SK-N-SH treated with all-trans-retinoic acid at 6 μM for 48 hours (cell line): ENCODE data around the gene PDCD4.

Experiments
- ATAC-seq: fragments of 200-7000 bp; cut with Tn5 transposase; 3 replicates; pipeline ENCODE4 v1.9.1; 2020; ENCODE audit warnings: mild to moderate bottlenecking, moderate library complexity
- ARNTL ChIP-seq: fragments of 450-650 bp; formaldehyde crosslinking; IDR thresholded peaks from 2 replicates; pipeline ENCODE4 v1.5.0; 2020; ENCODE audit warnings: low read depth, mild to moderate bottlenecking, moderate library complexity, borderline replicate concordance
- BACH2 ChIP-seq: fragments of 250-450 bp; sonication (Bioruptor Pico); IDR thresholded peaks from 2 replicates; pipeline ENCODE4 v1.9.0; 2021; ENCODE audit warnings: mild to moderate bottlenecking, borderline replicate concordance
- GLIS3 ChIP-seq: fragments of 250-450 bp; sonication (Bioruptor Pico); IDR thresholded peaks from 2 replicates; pipeline ENCODE4 v1.5.0; 2020; ENCODE audit warnings: mild to moderate bottlenecking, moderate library complexity
- ISL1 ChIP-seq: fragments of 250-450 bp; sonication (Bioruptor Pico); IDR thresholded peaks from 2 replicates; pipeline ENCODE4 v2.1.2; 2022; ENCODE audit warnings: mild to moderate bottlenecking, moderate library complexity
- OSR1 ChIP-seq: fragments of 250-450 bp; sonication (Bioruptor Pico); IDR thresholded peaks from 2 replicates; pipeline ENCODE4 v1.8.0; 2022; ENCODE audit warnings: moderate library complexity, mild to moderate bottlenecking, inconsistent platforms
- PPARA ChIP-seq: fragments of 250-450 bp; sonication (Bioruptor Pico); IDR thresholded peaks from 2 replicates; pipeline ENCODE4 v1.5.0; 2020; ENCODE audit warnings: mild to moderate bottlenecking, borderline replicate concordance
- RARB ChIP-seq: fragments of 250-450 bp; sonication (Bioruptor Pico); IDR thresholded peaks from 2 replicates; pipeline ENCODE4 v1.8.0; 2021; ENCODE audit warnings: mild to moderate bottlenecking, moderate library complexity
- SNAI2 ChIP-seq: fragments of 250-450 bp; sonication (Bioruptor Pico); IDR thresholded peaks from 2 replicates; pipeline ENCODE4 v1.5.0; 2020; ENCODE audit warnings: mild to moderate bottlenecking, moderate library complexity
- TCF4 ChIP-seq: fragments of 250-450 bp; sonication (Bioruptor Pico); IDR thresholded peaks from 2 replicates; pipeline ENCODE4 v1.8.0; 2021; ENCODE audit warnings: mild to moderate bottlenecking, moderate library complexity, borderline replicate concordance
- TOX ChIP-seq: fragments of 250-450 bp; sonication (Bioruptor Pico); IDR thresholded peaks from 2 replicates; pipeline ENCODE4 v1.8.0; 2021; ENCODE audit warnings: mild to moderate bottlenecking, moderate library complexity, borderline replicate concordance
- ZC3H10 ChIP-seq: fragments of 250-450 bp; sonication (Bioruptor Pico); IDR thresholded peaks from 2 replicates; pipeline ENCODE4 v1.5.1; 2021; ENCODE audit warnings: mild to moderate bottlenecking, moderate library complexity
- ZFP3 ChIP-seq: fragments of 250-450 bp; sonication (Bioruptor Pico); IDR thresholded peaks from 2 replicates; pipeline ENCODE4 v1.5.0; 2020; ENCODE audit warnings: mild to moderate bottlenecking, moderate library complexity
- ZFP30 ChIP-seq: fragments of 450-650 bp; formaldehyde crosslinking; IDR thresholded peaks from 2 replicates; pipeline ENCODE4 v1.5.0; 2022; ENCODE audit warnings: mild to moderate bottlenecking, moderate library complexity
- ZNF70 ChIP-seq: fragments of 450-650 bp; formaldehyde crosslinking; IDR thresholded peaks from 2 replicates; pipeline ENCODE4 v1.5.0; 2020; ENCODE audit warnings: mild to moderate bottlenecking, moderate library complexity
- ZNF8 ChIP-seq: fragments of 450-650 bp; formaldehyde crosslinking; IDR thresholded peaks from 2 replicates; pipeline ENCODE4 v1.5.0; 2020; ENCODE audit warnings: mild to moderate bottlenecking, moderate library complexity
- TF ChIP-seq, protein P1 (sequence below): fragments of 250-450 bp; sonication (Bioruptor Pico); IDR thresholded peaks from 2 replicates; pipeline ENCODE4 v1.5.1; 2020; ENCODE audit warnings: low read depth, mild to moderate bottlenecking, moderate library complexity
- TF ChIP-seq, protein P2 (sequence below): fragments of 250-450 bp; sonication (Bioruptor Pico); IDR thresholded peaks from 2 replicates; pipeline ENCODE4 v1.5.0; 2020; ENCODE audit warnings: mild to moderate bottlenecking, moderate library complexity
- TF ChIP-seq, protein P3 (sequence below): fragments of 250-450 bp; sonication (Bioruptor Pico); IDR thresholded peaks from 2 replicates; pipeline ENCODE4 v1.8.0; 2020; ENCODE audit warnings: mild to moderate bottlenecking, moderate library complexity, borderline replicate concordance
- TF ChIP-seq, protein P4 (sequence below): fragments of 250-450 bp; sonication (Bioruptor Pico); IDR thresholded peaks from 2 replicates; pipeline ENCODE4 v1.8.0; 2021; ENCODE audit warnings: low read depth, mild to moderate bottlenecking, moderate library complexity, borderline replicate concordance

Gene PDCD4

DNA sequence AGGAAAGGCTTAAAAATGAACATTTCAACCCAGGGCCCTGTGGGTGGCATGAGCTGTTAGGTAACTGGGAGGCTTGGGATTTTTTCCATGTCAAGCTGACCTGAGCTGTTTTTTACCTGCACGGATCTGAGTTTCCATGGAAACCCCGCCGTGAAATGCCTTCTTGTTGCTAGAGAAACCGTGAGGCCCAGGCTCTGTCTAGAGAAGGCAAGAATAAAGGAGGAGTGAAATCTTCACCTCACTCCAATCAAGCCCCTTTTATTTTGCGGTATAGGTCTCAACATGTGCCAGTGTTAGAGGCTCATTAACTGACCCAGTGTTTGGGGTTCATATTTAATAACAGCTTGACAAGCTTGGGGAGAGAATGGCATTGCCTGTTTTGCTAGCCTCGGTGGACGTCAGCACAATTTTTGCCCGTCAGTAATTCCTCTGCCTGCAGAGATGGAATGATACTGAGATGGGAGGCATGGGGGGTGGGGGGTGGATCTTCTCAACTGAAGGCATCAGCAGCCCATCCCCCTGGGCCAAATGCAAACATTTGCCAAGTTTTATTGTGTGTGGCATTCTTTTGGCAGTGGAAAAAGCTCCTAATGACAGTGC is 48.9 kb upstream of the PDCD4 start:
- peak; percentile 29 for ATAC-seq

DNA sequence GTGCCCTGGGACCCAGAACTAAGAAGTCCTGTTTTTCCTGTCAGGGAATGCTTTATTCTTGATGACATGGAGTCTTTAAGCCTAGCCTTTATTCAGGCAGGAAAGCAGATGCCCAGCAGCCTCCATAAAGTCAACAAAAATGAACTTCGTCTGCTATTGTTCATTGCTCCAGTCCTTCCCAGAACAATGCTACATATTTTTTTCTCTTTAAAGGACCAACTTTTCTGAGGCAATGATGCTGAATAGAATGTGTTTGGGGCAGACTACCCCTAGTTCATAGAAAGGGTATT is 47.6 kb upstream of the PDCD4 start:
- ATAC-seq, result no peak
- no peak for TF ChIP-seq TOX
- no peak for TF ChIP-seq GLIS3 (CRISPR knock-in tag)
- TF ChIP-seq RARB (CRISPR knock-in tag), result no peak
- TF ChIP-seq ZFP3 (CRISPR knock-in tag), result no peak
- TF ChIP-seq ISL1 (CRISPR knock-in tag), result no peak
- no peak for TF ChIP-seq PPARA
- TF ChIP-seq, protein P1, sequence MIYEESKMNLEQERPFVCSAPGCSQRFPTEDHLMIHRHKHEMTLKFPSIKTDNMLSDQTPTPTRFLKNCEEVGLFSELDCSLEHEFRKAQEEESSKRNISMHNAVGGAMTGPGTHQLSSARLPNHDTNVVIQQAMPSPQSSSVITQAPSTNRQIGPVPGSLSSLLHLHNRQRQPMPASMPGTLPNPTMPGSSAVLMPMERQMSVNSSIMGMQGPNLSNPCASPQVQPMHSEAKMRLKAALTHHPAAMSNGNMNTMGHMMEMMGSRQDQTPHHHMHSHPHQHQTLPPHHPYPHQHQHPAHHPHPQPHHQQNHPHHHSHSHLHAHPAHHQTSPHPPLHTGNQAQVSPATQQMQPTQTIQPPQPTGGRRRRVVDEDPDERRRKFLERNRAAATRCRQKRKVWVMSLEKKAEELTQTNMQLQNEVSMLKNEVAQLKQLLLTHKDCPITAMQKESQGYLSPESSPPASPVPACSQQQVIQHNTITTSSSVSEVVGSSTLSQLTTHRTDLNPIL (CRISPR knock-in tag), result no peak
- TF ChIP-seq, protein P2, sequence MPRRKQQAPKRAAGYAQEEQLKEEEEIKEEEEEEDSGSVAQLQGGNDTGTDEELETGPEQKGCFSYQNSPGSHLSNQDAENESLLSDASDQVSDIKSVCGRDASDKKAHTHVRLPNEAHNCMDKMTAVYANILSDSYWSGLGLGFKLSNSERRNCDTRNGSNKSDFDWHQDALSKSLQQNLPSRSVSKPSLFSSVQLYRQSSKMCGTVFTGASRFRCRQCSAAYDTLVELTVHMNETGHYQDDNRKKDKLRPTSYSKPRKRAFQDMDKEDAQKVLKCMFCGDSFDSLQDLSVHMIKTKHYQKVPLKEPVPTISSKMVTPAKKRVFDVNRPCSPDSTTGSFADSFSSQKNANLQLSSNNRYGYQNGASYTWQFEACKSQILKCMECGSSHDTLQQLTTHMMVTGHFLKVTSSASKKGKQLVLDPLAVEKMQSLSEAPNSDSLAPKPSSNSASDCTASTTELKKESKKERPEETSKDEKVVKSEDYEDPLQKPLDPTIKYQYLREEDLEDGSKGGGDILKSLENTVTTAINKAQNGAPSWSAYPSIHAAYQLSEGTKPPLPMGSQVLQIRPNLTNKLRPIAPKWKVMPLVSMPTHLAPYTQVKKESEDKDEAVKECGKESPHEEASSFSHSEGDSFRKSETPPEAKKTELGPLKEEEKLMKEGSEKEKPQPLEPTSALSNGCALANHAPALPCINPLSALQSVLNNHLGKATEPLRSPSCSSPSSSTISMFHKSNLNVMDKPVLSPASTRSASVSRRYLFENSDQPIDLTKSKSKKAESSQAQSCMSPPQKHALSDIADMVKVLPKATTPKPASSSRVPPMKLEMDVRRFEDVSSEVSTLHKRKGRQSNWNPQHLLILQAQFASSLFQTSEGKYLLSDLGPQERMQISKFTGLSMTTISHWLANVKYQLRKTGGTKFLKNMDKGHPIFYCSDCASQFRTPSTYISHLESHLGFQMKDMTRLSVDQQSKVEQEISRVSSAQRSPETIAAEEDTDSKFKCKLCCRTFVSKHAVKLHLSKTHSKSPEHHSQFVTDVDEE (CRISPR knock-in tag), result no peak
- TF ChIP-seq ZNF8 (CRISPR knock-in tag), result no peak
- no peak for TF ChIP-seq ZNF70 (CRISPR knock-in tag)
- TF ChIP-seq, protein P3, sequence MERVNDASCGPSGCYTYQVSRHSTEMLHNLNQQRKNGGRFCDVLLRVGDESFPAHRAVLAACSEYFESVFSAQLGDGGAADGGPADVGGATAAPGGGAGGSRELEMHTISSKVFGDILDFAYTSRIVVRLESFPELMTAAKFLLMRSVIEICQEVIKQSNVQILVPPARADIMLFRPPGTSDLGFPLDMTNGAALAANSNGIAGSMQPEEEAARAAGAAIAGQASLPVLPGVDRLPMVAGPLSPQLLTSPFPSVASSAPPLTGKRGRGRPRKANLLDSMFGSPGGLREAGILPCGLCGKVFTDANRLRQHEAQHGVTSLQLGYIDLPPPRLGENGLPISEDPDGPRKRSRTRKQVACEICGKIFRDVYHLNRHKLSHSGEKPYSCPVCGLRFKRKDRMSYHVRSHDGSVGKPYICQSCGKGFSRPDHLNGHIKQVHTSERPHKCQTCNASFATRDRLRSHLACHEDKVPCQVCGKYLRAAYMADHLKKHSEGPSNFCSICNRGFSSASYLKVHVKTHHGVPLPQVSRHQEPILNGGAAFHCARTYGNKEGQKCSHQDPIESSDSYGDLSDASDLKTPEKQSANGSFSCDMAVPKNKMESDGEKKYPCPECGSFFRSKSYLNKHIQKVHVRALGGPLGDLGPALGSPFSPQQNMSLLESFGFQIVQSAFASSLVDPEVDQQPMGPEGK (CRISPR knock-in tag), result no peak
- no peak for TF ChIP-seq OSR1 (CRISPR knock-in tag)
- no peak for TF ChIP-seq ZC3H10 (CRISPR knock-in tag)
- TF ChIP-seq ZFP30 (CRISPR knock-in tag), result no peak
- no peak for TF ChIP-seq BACH2 (CRISPR knock-in tag)
- TF ChIP-seq TCF4 (CRISPR knock-in tag), result no peak
- TF ChIP-seq SNAI2 (CRISPR knock-in tag), result no peak
- TF ChIP-seq ARNTL (CRISPR knock-in tag), result no peak
- TF ChIP-seq, protein P4, sequence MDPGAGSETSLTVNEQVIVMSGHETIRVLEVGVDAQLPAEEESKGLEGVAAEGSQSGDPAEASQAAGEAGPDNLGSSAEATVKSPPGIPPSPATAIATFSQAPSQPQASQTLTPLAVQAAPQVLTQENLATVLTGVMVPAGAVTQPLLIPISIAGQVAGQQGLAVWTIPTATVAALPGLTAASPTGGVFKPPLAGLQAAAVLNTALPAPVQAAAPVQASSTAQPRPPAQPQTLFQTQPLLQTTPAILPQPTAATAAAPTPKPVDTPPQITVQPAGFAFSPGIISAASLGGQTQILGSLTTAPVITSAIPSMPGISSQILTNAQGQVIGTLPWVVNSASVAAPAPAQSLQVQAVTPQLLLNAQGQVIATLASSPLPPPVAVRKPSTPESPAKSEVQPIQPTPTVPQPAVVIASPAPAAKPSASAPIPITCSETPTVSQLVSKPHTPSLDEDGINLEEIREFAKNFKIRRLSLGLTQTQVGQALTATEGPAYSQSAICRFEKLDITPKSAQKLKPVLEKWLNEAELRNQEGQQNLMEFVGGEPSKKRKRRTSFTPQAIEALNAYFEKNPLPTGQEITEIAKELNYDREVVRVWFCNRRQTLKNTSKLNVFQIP (CRISPR knock-in tag), result no peak

More for the DNA sequence above, 48.9 kb upstream of the PDCD4 start:
- TF ChIP-seq RARB (CRISPR knock-in tag) (no peak), ZFP3 (CRISPR knock-in tag) (no peak), ZNF8 (CRISPR knock-in tag) (no peak)
- TF ChIP-seq, protein P3 (CRISPR knock-in tag), result no peak
- TF ChIP-seq, protein P2 (CRISPR knock-in tag), result 0 out of 2 replicates have a peak, but pooled peaks have one; percentile 16
